Hepatocyte (in vitro differentiated cells): ENCODE data around the gene OR51V1.

Experiments used
- CTCF ChIP-seq: fragments of 200-600 bp; sonication (generic); IDR thresholded peaks from 2 replicates; pipeline ENCODE4 v1.5.1; 2016; ENCODE audit warnings: antibody characterized with exemption, mild to moderate bottlenecking; ENCODE audit not compliant: poor library complexity
- EZH2 ChIP-seq: fragments of 200-600 bp; sonication (generic); IDR thresholded peaks from 2 replicates; pipeline ENCODE4 v1.6.1; 2016; ENCODE audit warnings: antibody characterized with exemption, mild to moderate bottlenecking, borderline replicate concordance
- EZH2phosphoT487 ChIP-seq: fragments of 200-600 bp; sonication (generic); IDR thresholded peaks from one replicate; pipeline ENCODE4 v1.6.1; 2018; ENCODE audit warnings: antibody characterized with exemption, mild to moderate bottlenecking, low read depth, moderate library complexity; ENCODE audit not compliant: unreplicated experiment, severe bottlenecking

GRCh38 chr11:5230266-5230665 lies 29.8 kb upstream of the OR51V1 start:
- TF ChIP-seq CTCF: no peak
- no peak for TF ChIP-seq EZH2phosphoT487
- TF ChIP-seq EZH2: no peak
